HG03196 (cell line): ENCODE results near the gene SUSD4.
"Not testable (repeated sequence)": the region's sequence is repeated elsewhere in the genome, so short reads cannot be mapped to it uniquely, and the experiment has no call there.

Source experiments
- ATAC-seq: cut with Tn5 transposase; IDR thresholded peaks from one replicate; pipeline ENCODE4 v1.9.1; 2021; ENCODE audit not compliant: unreplicated experiment

Gene SUSD4

GRCh38 chr1:223257856-223258550, 106.0 kb downstream of the SUSD4 start:
- ATAC-seq: no peak

- ATAC-seq: no peak
Observed at GRCh38 chr1:223256034-223256433, 107.9 kb downstream of the SUSD4 start.

- ATAC-seq: no peak
Observed at GRCh38 chr1:223253916-223254315, 110.1 kb downstream of the SUSD4 start.

- not testable (repeated sequence) for ATAC-seq
Observed at GRCh38 chr1:223251387-223251786, 112.6 kb downstream of the SUSD4 start.

GRCh38 chr1:223250632-223251015, 113.4 kb downstream of the SUSD4 start:
- ATAC-seq: no peak

GRCh38 chr1:223249854-223250631, 113.9 kb downstream of the SUSD4 start:
- no peak for ATAC-seq

- ATAC-seq: no peak
Observed at GRCh38 chr1:223248770-223249140, 115.2 kb downstream of the SUSD4 start.

- no peak for ATAC-seq
Observed at GRCh38 chr1:223248001-223248769, 115.8 kb downstream of the SUSD4 start.

GRCh38 chr1:223246476-223247112, 117.4 kb downstream of the SUSD4 start:
- no peak for ATAC-seq

- no peak for ATAC-seq
Observed at GRCh38 chr1:223245983-223246382, 118.0 kb downstream of the SUSD4 start.

GRCh38 chr1:223245411-223245810, 118.6 kb downstream of the SUSD4 start:
- ATAC-seq: no peak

- ATAC-seq: peak; percentile 70
Observed at GRCh38 chr1:223244366-223245103, 119.4 kb downstream of the SUSD4 start.

- no peak for ATAC-seq
Observed at GRCh38 chr1:223243441-223244050, 120.4 kb downstream of the SUSD4 start.

GRCh38 chr1:223242971-223243370, 121.0 kb downstream of the SUSD4 start:
- no peak for ATAC-seq

GRCh38 chr1:223242382-223242955, 121.5 kb downstream of the SUSD4 start:
- no peak for ATAC-seq

GRCh38 chr1:223240122-223240521, 123.9 kb downstream of the SUSD4 start:
- ATAC-seq: no peak

GRCh38 chr1:223235091-223235490, 128.9 kb downstream of the SUSD4 start:
- ATAC-seq: no peak

GRCh38 chr1:223234534-223234933, 129.4 kb downstream of the SUSD4 start:
- ATAC-seq: no peak

GRCh38 chr1:223234170-223234514, 129.8 kb downstream of the SUSD4 start:
- ATAC-seq: no peak
